ENCODE data around the gene SMIM12.

Gene SMIM12

GRCh38 chr1:34803770-34804169 lies 55.8 kb downstream of the SMIM12 start:
- no peak for DNase-seq
- Histone ChIP-seq H3K4me1 (no peaks in the 10 kb centered on the region), H3K4me3 (ENCODE audit: low read depth, low read length) (no peak overlapping the region), H3K9me3 (no peaks in the 10 kb centered on the region), H3K36me3 (no peaks in the 10 kb centered on the region), H3K27me3 (no peaks in the 10 kb centered on the region)
- TF ChIP-seq CTCF (IDR thresholded peaks at IDR 0.05; ENCODE audit: low read depth, low read length): no peak
